ENCODE results near the gene MKX. TPM values are rescaled to one million over a fixed set of nuclear protein-coding genes. Genes with fewer than 3 reads are reported as not detected.

The MKX gene
- total and polyA plus RNA-seq, 4 donors = 0.57 to 3.0 (median 2.0) TPM; not detected in 1

GRCh38 chr10:27646604-27647175 is 98.9 kb downstream of the MKX start:
- DNase-seq (ENCODE audit: low spot score) = no peak
- Histone ChIP-seq H3K27ac (ENCODE audit: low read depth in 1 of 2, low read length in 2 of 2) (no peak overlapping the region), H3K9me3 (ENCODE audit: control insufficient read depth in 4 of 4, low read length in 3 of 4) (no peaks in the 10 kb centered on the region), H3K4me1 (ENCODE audit: control insufficient read depth in 4 of 4, insufficient read depth in 4 of 4, low read length in 3 of 4) (peaks cover 0 to 2% (median 0%) of the 10 kb centered on the region in 4 donors), H3K4me3 (ENCODE audit: low read depth in 1 of 3, low read length in 3 of 3) (no peak overlapping the region), H3K36me3 (ENCODE audit: control insufficient read depth in 4 of 4, insufficient read depth in 3 of 4, low read depth in 1 of 4, low read length in 3 of 4) (no peaks in the 10 kb centered on the region), H3K9ac (ENCODE audit: low read depth in 1 of 2, low read length in 2 of 2) (no peak overlapping the region), H3K27me3 (ENCODE audit: control insufficient read depth in 4 of 4, insufficient read depth in 4 of 4, low read length in 3 of 4) (no peaks in the 10 kb centered on the region)
- 66% methylated on average over 4 of the region's 4 CpGs for WGBS
- TF ChIP-seq FOXA2 (IDR thresholded peaks at IDR 0.05) (no peak), RXRA (IDR thresholded peaks at IDR 0.05) (no peak), HNF4G (IDR thresholded peaks at IDR 0.05) (no peak), EGR1 (IDR thresholded peaks at IDR 0.05; ENCODE audit: low read depth in 2 of 2) (no peak), JUND (IDR thresholded peaks at IDR 0.05) (no peak), SP1 (IDR thresholded peaks at IDR 0.05) (no peak), NR2F2 (IDR thresholded peaks at IDR 0.05) (no peak), RAD21 (IDR thresholded peaks at IDR 0.05) (no peak), FOXA1 (IDR thresholded peaks at IDR 0.05) (no peak), REST (IDR thresholded peaks at IDR 0.05) (no peak), GABPA (IDR thresholded peaks at IDR 0.05 in 1 of 2, conservative IDR thresholded peaks at IDR 0.05 in 1 of 2) (no peak), HNF4A (conservative IDR thresholded peaks at IDR 0.05) (no peak), TAF1 (conservative IDR thresholded peaks at IDR 0.05) (no peak), ATF3 (IDR thresholded peaks at IDR 0.05) (no peak), YY1 (IDR thresholded peaks at IDR 0.05) (no peak)
- TF ChIP-seq, protein P1, sequence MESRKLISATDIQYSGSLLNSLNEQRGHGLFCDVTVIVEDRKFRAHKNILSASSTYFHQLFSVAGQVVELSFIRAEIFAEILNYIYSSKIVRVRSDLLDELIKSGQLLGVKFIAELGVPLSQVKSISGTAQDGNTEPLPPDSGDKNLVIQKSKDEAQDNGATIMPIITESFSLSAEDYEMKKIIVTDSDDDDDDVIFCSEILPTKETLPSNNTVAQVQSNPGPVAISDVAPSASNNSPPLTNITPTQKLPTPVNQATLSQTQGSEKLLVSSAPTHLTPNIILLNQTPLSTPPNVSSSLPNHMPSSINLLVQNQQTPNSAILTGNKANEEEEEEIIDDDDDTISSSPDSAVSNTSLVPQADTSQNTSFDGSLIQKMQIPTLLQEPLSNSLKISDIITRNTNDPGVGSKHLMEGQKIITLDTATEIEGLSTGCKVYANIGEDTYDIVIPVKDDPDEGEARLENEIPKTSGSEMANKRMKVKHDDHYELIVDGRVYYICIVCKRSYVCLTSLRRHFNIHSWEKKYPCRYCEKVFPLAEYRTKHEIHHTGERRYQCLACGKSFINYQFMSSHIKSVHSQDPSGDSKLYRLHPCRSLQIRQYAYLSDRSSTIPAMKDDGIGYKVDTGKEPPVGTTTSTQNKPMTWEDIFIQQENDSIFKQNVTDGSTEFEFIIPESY (IDR thresholded peaks at IDR 0.05) = no peak
- TF ChIP-seq, protein P2, sequence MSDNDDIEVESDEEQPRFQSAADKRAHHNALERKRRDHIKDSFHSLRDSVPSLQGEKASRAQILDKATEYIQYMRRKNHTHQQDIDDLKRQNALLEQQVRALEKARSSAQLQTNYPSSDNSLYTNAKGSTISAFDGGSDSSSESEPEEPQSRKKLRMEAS (IDR thresholded peaks at IDR 0.05) = no peak
- TF ChIP-seq, protein P3, sequence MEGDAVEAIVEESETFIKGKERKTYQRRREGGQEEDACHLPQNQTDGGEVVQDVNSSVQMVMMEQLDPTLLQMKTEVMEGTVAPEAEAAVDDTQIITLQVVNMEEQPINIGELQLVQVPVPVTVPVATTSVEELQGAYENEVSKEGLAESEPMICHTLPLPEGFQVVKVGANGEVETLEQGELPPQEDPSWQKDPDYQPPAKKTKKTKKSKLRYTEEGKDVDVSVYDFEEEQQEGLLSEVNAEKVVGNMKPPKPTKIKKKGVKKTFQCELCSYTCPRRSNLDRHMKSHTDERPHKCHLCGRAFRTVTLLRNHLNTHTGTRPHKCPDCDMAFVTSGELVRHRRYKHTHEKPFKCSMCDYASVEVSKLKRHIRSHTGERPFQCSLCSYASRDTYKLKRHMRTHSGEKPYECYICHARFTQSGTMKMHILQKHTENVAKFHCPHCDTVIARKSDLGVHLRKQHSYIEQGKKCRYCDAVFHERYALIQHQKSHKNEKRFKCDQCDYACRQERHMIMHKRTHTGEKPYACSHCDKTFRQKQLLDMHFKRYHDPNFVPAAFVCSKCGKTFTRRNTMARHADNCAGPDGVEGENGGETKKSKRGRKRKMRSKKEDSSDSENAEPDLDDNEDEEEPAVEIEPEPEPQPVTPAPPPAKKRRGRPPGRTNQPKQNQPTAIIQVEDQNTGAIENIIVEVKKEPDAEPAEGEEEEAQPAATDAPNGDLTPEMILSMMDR (IDR thresholded peaks at IDR 0.05; ENCODE audit: low read depth, low read length, missing input control) = no peak

Measured in liver (tissue), 9 donors.